Epithelial cell of esophagus (primary cell): ENCODE measurements around the gene SKAP1.

Source experiments
- DNase-seq: peaks from one replicate; pipeline ENCODE4 v3.0.0; 2010; ENCODE audit warnings: low read depth
- H3K4me3 ChIP-seq: 2 replicates; pipeline ENCODE4 v1.5.1; 2011; ENCODE audit warnings: mild to moderate bottlenecking, low read length, control low read depth
- CTCF ChIP-seq: IDR thresholded peaks from 2 replicates; pipeline ENCODE4 v1.5.1; 2011; ENCODE audit warnings: low read depth, mild to moderate bottlenecking, low read length, control low read depth, inconsistent platforms; ENCODE audit not compliant: insufficient read depth; ENCODE audit errors: missing control alignments

Gene SKAP1

GRCh38 chr17:48202959-48203358 is 227.1 kb downstream of the SKAP1 start:
- DNase-seq: no peak
- no peak overlapping the region for H3K4me3 ChIP-seq
- no peak for TF ChIP-seq CTCF

GRCh38 chr17:48198950-48199541 is 231.0 kb downstream of the SKAP1 start:
- H3K4me3 ChIP-seq: no peak overlapping the region
- no peak for DNase-seq
- TF ChIP-seq CTCF: no peak

GRCh38 chr17:48195910-48196309 is 234.1 kb downstream of the SKAP1 start:
- no peak for TF ChIP-seq CTCF
- no peak for DNase-seq
- H3K4me3 ChIP-seq: no peak overlapping the region

- H3K4me3 ChIP-seq: no peak overlapping the region
- no peak for TF ChIP-seq CTCF
- no peak for DNase-seq
Observed at GRCh38 chr17:48194097-48194550, 235.9 kb downstream of the SKAP1 start.

GRCh38 chr17:48192321-48192731 is 237.7 kb downstream of the SKAP1 start:
- H3K4me3 ChIP-seq: no peak overlapping the region
- DNase-seq: no peak
- no peak for TF ChIP-seq CTCF

- TF ChIP-seq CTCF: no peak
- no peak overlapping the region for H3K4me3 ChIP-seq
- no peak for DNase-seq
Observed at GRCh38 chr17:48191362-48191761, 238.7 kb downstream of the SKAP1 start.

GRCh38 chr17:48190871-48191270 is 239.1 kb downstream of the SKAP1 start:
- no peak for TF ChIP-seq CTCF
- no peak for DNase-seq

More at GRCh38 chr17:48190871-48191270, 239.1 kb downstream of the SKAP1 start:
- H3K4me3 ChIP-seq: no peak overlapping the region
